HG03460 (cell line): Measurements from ENCODE around the gene GDPD5.

ENCODE experiments used
- ATAC-seq: cut with Tn5 transposase; IDR thresholded peaks from one replicate; pipeline ENCODE4 v1.9.1; 2021; ENCODE audit not compliant: unreplicated experiment

The GDPD5 gene

DNA sequence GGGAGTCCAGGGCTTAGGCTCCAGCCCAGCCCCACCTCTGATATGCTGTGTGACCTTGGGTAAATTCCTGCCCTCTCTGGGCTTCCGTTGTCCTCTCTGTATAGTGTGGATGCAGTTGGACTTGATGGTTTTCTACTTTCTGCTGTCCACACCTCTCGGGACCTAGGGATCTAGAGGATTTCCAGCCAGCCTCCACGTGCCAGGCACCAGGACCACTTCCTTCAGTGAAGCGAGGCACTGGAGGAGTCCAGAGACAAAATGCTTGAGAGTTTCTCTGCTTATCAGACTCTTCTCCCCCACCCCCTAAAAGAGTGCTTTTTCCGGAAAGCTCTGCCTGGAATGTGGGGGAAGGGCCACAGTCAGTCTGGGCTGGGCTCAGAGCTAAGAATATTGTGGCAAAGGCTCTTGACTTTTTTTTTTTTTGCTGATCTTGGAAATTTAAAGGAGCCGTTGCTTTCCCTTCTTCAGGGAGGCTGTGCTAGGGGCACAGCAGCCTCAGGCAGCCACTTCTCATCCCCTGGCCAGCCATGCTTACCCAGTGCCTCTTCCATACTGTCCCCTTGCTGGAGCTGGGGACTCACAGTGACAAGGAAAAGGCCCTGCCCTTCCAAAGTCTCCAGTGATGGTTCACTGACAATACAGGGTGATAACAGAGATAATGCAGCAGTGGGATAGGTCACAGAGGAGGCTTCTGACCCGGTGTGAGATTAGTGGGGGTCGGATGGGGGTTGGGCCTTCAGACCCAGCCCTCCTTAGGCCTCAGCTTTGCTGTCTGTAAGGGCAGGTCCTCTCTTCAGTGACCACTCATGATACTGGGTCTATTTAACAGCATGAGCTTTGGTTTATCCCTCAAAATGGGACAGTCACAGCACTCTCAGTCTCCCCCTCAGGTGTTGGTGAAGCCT lies 33.5 kb upstream of the GDPD5 start:
- ATAC-seq = no peak

DNA sequence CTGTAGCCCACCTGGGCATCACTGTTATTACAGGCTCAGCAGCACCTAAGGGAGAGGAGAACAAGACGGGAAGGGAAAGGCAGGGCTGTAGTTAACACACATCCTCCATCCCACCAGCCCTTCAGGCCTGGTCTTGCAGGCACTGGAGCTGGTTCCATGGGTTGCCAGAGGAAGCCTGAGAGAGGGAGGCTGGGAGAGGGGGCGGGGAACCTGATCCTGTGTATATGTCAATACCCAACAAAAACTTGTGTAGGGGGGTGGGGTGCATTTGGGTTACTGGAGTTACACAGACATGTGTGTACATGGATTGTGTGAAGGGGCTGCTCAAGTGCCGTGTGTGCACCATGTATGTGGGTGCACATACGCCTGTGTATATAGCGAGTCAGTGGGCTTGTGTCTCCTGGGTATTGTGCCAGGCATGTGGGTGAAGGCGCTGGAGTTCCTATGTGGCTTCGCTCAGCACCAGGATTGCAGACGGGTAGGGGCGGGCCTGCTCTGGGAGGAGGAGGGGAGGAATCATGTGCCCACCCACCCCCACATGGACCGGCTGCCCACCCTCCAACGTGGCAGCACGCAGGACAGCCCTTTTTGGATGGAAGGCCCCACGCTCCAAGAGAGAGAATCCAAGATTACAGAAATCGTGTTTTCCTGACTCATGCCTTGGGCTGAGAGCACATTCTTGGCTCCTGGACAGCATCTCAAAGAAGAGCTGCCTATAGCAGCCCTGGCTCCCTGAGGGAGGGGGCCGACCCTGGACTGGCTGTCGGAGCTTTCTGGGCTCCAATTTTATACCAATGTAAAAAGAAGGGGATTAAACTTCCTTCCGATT lies 32.1 kb upstream of the GDPD5 start:
- ATAC-seq = no peak

DNA sequence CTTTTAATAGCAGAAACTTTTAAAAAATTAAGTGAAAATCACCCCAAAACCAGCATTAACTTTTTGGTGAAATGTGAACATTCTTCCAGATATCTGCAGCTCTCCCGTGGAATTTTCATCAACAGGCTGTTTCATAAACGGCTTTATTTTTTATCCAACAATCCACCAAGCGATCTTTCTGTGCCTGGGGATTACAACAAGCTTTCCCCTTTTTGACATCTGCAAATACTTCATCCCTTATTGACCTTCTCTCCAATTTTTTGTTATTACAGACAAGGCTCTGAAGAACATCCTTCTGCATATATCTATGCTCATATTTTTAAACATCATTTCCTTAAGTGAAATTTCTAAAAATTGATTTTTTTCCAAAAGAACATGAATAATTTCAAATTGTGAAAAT lies 30.5 kb upstream of the GDPD5 start:
- ATAC-seq = no peak

DNA sequence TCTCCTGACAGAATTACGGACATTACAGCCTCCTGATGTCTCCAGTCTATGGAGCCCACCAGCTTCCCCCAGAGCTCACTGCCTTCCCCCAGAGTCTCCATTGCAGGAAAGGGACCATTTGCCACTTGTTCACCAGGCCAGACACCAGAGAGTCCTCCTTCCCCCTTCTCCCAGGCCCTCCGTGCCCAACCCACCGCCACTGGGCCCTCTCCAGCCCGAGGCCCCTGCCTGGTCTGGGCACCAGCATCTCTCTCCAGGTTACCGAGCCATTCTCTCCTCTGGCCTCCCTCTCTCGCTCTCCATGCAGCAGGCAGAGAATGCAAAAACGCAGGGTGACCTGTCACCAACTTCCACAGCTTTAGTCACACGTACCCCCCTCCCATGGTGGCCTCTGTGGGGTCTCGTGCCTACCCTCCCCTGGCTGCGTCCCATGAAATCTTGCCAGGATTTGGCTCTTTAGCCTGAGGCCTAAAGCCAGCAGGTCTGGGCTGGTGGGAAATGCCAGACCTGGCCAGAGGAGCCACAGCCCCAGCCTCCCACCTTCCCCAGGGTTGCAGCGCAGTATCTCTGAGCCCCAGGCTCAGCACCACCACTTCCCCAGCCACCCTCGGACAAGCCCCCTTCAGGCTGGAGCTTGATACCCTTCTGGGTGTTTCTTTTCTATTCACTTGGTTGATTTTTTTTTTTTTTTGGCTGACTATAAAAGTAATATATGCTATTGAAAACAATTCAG lies 29.5 kb upstream of the GDPD5 start:
- no peak for ATAC-seq

DNA sequence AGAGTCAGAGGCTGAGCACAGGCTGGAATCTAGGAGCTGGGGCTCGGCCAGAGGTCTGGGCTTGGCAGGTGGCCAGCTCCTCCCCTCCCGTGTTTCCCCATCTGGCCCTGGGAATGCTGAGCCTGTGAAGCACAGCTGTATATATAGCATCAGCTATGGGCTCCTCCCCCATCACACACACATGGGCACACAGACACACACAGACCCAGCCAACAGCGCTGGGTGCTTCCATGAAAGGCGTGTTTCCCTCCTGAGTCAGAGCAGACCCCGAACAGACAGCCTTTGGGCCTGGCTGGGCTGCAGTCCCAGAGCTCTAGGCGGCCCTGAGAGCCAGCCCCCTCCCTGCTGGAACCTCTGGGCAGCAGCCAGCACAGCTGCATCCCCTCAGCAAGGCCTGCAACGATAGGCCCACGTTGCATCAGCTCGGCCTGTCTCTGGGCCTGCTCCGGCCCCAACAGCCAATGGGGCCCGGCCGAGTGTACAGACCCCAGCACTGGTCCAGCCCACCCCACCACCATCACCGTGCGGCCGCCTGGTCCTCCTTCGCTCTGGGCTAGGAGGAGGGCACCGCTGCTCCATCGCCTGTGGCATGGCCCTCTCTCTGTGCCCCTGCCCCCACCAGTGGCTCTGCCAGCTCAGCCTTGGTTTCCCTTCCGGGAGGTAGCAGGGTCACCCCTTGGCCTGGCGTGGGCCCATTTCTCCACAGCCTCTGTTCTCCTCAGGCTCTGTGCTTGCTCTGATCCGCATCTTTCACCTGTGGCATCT lies 28.7 kb upstream of the GDPD5 start:
- no peak for ATAC-seq

DNA sequence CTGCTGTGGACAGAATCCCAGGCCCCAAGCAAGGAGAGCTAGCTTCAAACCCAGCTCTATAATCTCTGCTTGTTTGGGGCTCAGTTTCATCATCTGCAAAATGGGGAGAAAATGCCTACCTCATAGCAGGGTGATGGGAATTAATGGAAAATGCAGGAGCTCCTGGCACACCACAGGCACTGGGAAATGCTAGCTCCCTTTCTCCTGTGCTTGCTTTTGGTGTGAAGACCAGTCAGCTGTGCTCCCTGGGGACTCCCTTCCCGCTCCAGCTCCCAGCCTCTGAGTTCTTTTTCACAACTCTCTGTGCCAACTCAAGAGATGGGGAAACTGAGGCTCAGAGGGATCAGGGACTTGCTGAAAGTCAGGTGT lies 28.1 kb upstream of the GDPD5 start:
- no peak for ATAC-seq

DNA sequence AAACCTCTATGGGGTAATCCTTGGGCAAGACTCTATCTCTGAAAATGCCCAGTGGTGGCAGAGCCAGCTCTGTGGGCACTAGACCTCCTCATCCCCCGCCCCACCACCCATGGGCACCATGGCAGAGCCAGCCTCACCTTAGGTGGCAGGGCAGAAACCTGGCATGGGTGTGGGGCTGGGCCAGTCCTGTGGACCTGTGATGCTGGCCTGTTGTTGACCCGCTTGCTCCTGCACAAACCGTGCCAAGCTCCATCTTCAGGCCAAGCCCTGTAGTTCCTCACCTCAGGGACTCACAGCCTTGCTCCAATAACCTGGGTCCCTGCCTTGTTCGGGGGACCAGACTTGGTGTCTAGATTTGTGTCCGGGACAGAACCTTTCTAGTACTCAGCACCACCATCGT lies 27.4 kb upstream of the GDPD5 start:
- ATAC-seq = no peak

DNA sequence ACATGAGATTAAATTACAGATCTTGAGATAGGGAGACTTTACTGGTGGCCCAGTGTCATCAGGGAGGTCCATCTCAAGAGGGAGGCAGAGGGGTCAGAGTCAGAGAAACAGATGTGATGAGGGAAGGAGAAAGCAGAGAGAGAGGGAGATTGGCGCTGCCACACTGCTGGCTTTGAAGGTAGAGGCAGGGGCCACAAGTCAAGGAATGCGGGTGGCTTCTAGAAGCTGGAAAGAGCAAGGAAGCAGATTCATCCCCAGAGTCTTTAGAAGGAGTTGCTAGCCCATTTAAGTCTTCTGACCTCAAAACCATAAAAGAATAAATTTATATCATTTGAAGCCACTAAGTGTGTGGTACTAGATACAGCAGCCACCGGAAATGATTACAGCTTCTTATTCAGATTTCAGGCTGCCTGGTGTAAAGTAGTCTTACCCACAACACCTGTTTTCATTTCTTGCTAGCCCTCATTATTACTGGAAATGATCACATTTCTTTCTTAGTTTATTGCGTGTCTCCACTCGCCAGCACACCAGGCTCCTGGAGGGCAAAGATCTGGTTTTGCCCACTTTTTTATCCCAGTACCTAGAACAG lies 23.7 kb upstream of the GDPD5 start:
- no peak for ATAC-seq

DNA sequence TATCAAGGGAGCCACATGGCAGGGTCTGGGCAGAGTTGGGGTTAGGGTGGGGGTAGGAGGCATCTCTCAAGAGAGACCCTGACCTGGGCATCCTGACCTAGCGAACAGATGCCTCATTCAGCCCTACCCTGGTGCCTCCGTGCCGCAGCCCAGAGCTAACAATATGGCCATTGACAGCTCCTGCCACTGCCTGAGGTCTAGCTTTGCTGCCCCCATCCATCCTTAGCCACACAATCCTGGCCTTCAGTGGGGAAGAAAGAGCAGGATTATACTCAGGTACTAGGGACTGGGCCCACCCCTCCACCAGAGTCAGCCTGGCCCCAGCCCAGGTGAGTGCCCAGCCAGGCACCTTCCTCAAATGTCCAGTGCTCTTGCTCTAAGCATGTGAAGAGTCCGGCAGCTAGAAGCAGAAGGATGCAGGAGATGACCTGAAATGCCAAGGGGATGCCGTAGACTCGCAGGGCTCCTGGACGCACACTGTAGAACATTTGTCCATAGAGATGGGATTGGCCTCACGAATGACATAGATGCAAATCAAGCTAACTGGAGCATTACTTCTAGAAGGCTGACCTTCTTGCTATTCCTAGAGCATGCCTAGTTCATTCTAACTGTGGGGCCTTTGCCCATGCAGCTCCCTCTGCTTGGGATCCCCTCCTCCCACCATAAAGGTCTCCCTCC lies 23.0 kb upstream of the GDPD5 start:
- no peak for ATAC-seq

DNA sequence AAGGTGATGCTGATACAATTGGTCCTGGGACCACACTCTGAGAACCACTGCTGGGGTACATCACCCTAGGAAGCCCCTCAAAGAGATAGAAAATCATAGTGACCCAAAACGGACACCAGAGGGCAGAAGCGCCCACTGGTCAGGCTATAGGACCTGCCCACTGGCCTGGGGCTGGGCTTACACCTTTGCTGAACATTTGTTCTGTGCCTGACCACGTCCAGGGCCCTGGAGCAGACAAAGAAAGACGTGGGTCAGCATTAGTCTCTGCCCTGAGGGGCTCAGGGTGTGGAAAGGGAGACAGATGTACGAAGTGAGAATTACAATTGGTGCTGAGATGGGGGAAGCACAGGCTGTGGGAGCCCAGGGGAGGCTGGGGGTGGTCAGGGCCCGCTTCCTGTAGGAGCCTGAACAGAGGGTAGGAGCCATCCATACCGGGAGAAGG lies 21.9 kb upstream of the GDPD5 start:
- ATAC-seq = no peak

DNA sequence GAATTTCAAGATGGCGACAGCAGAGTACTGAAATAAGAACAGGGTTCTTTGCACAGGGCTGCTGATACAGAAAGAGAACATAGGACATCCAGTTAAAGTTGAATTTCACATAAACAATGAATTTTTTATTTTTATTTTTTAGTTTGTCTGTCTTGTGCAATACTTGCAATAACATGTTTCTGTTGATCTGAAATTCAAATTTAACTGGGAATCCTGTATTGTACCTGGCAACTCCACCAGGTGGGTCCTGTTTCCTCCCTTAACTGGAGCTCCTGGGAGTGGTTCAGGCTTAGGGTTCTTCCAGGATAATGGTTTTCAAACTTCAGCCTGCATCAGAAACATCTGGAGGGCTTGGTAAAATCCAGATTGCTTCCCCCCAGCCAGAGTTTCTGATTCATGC lies 21.4 kb upstream of the GDPD5 start:
- no peak for ATAC-seq

DNA sequence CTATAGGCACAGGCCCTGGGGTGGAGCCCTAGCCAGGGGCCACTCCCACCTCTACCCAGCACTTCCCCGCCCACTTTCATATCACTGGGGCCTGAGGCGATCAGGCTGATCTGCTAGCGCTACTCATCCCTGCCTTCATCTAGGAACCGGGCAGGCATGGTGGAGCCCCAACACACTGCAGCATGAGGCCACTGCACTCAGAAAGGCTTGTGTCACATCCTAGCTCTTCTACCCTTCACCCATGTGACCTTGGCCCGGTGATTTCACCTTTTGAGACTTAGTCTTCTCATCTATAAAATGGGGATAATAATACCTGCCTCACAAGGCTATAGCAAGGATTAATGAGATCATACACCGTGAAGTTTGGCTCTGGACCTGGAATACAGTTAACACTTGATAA lies 18.1 kb upstream of the GDPD5 start:
- ATAC-seq = no peak

DNA sequence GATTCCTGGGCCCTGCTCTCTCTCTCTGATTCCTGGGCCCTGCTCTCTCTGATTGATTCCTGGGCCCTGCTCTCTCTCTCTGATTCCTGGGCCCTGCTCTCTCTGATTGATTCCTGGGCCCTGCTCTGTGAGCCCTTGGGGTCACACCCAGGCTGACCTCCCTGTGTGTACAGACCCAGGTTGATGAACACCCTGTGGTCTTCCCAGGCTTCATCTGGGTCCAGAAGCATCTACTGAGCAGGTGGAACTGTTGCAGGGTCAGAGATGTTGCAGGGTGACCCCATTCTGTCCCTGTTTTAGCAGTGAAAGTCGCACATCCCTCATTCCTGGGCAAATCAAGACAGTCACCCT lies 16.3 kb upstream of the GDPD5 start:
- ATAC-seq = no peak

DNA sequence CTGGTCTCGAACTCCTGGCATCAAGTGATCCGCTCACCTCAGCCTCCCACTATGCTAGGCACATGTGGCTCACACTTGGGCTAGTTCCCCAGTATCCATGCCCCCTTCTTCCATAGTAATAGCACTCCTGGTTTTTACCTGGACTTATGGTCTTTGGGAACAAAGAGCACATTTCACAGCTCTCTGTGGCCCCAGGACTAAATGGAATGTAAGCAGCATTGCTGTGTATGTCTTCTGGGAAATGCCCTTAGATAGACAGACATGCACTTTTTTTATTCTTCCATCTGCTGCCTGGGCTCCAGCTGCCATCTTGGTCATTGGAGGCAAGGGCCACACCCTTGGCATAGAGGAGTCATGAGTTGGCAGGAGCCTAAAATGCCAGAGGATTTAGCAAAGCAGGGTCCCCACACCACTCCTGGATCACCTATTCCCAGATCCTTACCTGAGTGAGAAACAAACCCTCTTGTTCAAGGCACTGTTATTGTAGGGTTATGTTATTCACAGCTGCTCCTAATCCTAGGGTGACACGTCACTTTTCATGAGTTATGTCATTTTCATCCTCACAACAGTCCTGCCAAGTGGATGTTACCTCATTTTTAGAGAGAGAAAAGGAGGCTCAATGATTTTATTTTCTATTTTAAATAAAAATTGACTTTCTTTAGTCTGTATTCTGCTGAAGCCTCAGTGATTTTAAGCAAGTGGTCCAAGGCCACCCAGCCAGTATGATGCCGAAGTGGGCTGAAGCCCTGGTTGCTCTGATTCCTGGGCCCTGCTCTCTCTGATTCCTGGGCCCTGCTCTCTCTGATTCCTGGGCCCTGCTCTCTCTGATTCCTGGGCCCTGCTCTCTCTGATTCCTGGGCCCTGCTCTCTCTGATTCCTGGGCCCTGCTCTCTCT lies 15.7 kb upstream of the GDPD5 start:
- ATAC-seq = no peak

DNA sequence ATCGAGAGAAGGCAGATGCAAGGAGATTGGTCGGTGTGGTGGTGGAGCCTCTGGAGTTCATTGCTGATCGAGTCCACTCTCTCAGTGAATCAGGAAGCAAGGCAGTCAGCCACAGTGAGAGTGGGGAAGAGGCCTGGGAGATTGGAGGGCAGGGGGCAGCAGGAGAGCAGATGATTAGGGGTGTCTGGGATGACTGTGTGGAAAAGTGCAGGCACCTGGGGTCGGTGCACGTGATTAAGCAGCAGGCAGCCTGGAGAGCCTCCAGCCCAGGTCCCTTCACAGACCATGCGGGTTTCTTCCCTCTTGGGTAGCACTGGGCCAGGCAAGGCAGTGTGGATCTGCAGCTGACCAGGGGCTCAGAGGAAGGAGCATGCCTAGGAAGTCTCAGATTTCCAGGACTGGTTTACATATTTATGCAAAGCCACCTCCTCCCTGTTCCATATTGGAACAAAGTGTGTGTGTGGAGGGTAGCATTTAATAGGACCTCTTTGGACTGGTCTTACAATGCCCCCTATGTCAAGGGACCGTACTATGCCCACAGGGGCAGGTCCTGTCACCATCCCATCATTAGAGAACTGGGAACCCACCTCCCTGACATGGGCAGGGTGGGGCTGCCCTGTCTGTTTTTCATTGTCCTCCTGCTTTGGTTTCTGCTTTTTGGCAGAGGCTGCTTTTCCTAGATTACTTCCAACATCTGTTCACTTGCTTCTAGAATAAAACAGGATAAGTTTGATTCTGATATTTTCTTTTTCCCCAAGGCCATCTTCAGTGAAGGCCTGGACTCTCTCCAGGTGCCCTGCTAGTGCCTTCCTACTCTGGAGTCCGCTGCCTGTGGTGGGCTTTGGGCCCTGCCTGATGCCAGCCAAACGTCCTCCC lies 14.0 kb upstream of the GDPD5 start:
- no peak for ATAC-seq

DNA sequence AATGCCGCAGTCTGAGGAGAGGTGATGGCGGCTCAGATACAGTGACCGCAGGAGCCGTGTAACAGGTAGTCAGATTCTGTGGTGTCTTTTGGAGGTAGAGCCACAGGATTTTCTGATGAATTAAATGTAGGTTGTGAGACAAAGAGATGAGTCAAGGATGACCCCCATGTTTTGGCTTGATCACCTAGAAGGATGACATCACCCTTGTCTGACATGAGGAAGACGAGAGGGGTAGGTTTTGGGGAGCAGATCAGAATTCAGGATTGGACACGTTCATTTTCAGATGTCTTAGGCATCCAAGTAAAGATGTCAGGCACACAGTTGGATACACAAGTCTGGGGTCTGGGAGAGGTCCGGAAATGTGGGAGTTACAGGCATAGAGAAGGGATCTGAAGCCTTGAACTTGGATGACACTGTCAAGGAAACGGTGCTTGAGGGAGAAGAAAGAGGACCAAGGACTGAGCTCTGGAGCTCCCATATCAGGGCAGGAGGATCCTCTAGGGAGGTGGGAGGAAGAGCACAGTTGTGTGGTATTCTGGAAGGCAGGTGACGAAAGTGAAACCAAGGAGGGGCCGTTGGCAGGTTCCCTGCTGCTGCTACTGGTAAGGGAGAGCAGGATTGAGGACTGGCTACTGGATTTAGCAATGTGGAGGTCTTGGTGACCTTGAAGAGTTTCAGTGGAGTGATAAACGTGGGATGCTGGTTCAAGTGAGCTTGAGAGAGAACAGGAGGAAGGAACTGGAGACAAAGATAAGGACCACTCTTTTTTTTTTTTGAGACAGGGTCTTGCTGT lies 12.6 kb upstream of the GDPD5 start:
- no peak for ATAC-seq

DNA sequence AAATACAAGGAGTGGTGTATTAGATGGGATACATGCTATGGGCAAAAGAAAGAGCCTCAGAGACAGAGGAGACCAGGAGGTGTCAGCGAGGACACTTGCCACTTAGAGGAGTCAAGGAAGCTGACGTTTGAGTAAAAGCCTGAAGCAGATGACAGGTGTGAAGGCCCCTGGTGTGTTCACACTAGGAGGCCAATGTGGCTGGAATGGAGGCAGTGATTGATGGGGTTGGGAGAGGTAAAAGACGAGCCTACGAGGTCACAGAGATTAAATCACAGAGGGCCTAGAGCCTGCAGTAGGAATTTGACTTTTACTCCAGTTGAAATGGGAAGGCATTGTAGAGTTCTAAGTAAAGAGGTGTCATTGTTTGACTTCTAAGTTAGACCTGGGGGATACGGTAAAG lies 12.0 kb upstream of the GDPD5 start:
- no peak for ATAC-seq
